RPMI7951 (cell line): Measurements from ENCODE around the gene PCGF5. TPM values are rescaled to one million over a fixed set of nuclear protein-coding genes. Genes with fewer than 3 reads are reported as not detected.
"Not testable (repeated sequence)": the region's sequence is repeated elsewhere in the genome, so short reads cannot be mapped to it uniquely, and the experiment has no call there.

Experiments used
- DNase-seq: peaks from one replicate; pipeline ENCODE4 v3.0.0-alpha.2; 2012; ENCODE audit warnings: low read depth
- total RNA-seq: library from RNA; depleted of rRNA; stranded (reverse); fragments of >200 nt; shearing (Covaris generic); gene quantifications from 2 replicates; pipeline ENCODE4 v1.2.3, GENCODE V29; 2014; rRNA removed

Gene PCGF5
- total RNA-seq, 1 experiment from 2014 or later = 31.8 TPM

DNA sequence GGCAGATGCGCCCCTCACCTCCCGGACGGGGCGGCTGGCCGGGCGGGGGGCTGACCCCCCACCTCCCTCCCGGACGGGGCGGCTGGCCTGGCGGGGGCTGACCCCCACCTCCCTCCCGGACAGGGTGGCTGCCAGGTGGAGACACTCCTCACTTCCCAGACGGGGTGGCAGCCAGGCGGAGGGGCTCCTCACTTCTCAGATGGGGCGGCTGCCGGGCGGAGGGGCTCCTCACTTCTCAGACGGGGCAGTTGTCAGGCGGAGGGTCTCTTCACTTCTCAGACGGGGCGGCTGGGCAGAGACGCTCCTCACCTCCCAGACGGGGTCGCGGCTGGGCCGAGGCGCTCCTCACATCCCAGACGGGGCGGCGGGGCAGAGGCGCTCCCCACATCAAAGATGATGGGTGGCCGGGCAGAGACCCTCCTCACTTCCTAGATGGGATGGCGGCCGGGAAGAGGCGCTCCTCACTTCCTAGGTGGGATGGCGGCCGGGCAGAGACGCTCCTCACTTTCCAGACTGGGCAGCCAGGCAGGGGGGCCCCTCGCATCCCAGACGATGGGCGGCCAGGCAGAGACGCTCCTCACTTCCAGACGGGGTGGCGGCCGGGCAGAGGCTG is 102.9 kb downstream of the PCGF5 start:
- DNase-seq = not testable (repeated sequence)

DNA sequence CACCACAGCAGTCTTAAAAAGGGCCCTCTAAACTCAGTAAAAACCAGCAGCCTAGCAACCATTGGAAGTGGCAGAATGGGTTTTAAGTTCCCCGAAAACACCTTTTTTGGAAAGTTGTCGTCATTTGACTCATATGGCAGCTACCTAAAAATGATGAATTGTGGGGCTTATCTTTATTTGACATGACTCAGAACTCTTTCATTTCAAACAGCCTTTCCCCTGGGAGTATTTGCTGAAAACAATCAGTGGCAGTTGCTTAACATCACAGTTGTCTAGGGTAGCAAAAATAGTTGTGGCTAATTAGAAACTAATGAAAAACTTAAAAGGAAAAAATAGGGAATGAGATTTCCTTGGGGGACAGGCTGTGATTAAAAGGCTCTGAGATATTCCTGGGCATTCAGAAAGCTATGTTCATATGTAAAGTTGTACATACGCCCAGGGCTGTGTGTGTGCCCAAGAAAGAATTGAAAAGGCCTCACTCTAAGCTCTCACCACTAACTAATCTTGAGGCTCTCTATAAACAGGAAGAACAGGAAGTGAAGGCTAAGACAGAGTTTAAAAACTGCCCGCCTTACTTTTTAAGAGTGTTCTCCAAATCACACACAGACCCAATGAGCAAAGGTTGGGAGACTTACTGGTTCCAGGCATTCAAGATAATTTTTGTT is 108.0 kb downstream of the PCGF5 start:
- no peak for DNase-seq

Other genes with a start within 250 kb of the PCGF5 start
- 8.5 and 10.0 TPM in 2 replicates for gene HECTD2, start 189.7 kb downstream of the PCGF5 start, total RNA-seq